Smooth muscle cell (in vitro differentiated cells): ENCODE measurements around the gene LIPC. TPM values are rescaled to one million over a fixed set of nuclear protein-coding genes. Genes with fewer than 3 reads are reported as not detected.

Source experiments
- DNase-seq: peaks from one replicate; lab custom pipeline; 2025; ENCODE audit not compliant: unreplicated experiment; lab: John Stamatoyannopoulos, UW
- H2AFZ ChIP-seq: fragments of 200-600 bp; sonication (generic); 2 replicates; pipeline ENCODE4 v1.6.0; 2016; ENCODE audit warnings: antibody characterized with exemption, low read depth, mild to moderate bottlenecking
- H3F3A ChIP-seq: fragments of 200-600 bp; sonication (generic); 2 replicates; pipeline ENCODE4 v1.6.0; 2017; ENCODE audit warnings: antibody characterized with exemption, low read depth
- H3K27ac ChIP-seq: fragments of 200-600 bp; sonication (generic); 2 replicates; pipeline ENCODE4 v1.5.1; 2016; ENCODE audit warnings: low read depth, mild to moderate bottlenecking
- H3K27me3 ChIP-seq: fragments of 200-600 bp; sonication (generic); 2 replicates; pipeline ENCODE4 v1.6.1; 2016; ENCODE audit warnings: low read depth, mild to moderate bottlenecking
- H3K36me3 ChIP-seq: fragments of 200-600 bp; sonication (generic); 2 replicates; pipeline ENCODE4 v1.5.1; 2016; ENCODE audit warnings: low read depth
- H3K4me1 ChIP-seq: fragments of 200-600 bp; sonication (generic); 2 replicates; pipeline ENCODE4 v1.5.1; 2016; ENCODE audit warnings: low read depth
- H3K4me2 ChIP-seq: fragments of 200-600 bp; sonication (generic); 2 replicates; pipeline ENCODE4 v1.6.0; 2016; ENCODE audit warnings: mild to moderate bottlenecking
- H3K4me3 ChIP-seq: fragments of 200-600 bp; sonication (generic); 2 replicates; pipeline ENCODE4 v1.5.1; 2016; ENCODE audit warnings: mild to moderate bottlenecking
- H3K79me2 ChIP-seq: fragments of 200-600 bp; sonication (generic); 2 replicates; pipeline ENCODE4 v1.6.0; 2016; ENCODE audit warnings: low read depth, mild to moderate bottlenecking
- H3K9ac ChIP-seq: fragments of 200-600 bp; sonication (generic); 2 replicates; pipeline ENCODE4 v1.6.0; 2016; ENCODE audit warnings: low read depth
- H3K9me3 ChIP-seq: fragments of 200-600 bp; sonication (generic); replicated peaks from 2 replicates; pipeline ENCODE4 v1.5.1; 2016; ENCODE audit warnings: low read depth
- H4K20me1 ChIP-seq: fragments of 200-600 bp; sonication (generic); 2 replicates; pipeline ENCODE4 v1.6.0; 2016; ENCODE audit warnings: low read depth
- WGBS: methylation state at CpG from one replicate; pipeline ENCODE4 v1.1.7; 2016; ENCODE audit warnings: low lambda C conversion rate; 5-methylcytosine and 5-hydroxymethylcytosine counted together
- polyA plus RNA-seq: library from polyadenylated mRNA; unstranded; fragments of >200 nt; fragmentation: Nextera tagmentation; extraction: Ambion mirVana; gene quantifications from 2 replicates; pipeline ENCODE4 v1.2.1, GENCODE V29; 2016
- total RNA-seq: library from RNA; depleted of rRNA; stranded (reverse); fragments of >200 nt; gene quantifications from 2 replicates; pipeline ENCODE4 v1.2.3, GENCODE V29; 2014
- TF ChIP-seq, protein P1 (sequence below): fragments of 200-600 bp; sonication (generic); IDR thresholded peaks from 2 replicates; pipeline ENCODE4 v1.5.1; 2017; ENCODE audit warnings: borderline replicate concordance, mild to moderate bottlenecking, antibody characterized with exemption; ENCODE audit not compliant: insufficient read depth, poor library complexity, severe bottlenecking

The LIPC gene
- total and polyA plus RNA-seq, 2 experiments from 2014 or later, result not detected

- Histone ChIP-seq H3K4me3 (no peak overlapping the region), H3K9me3 (no peaks in the 10 kb centered on the region), H3K79me2 (no peaks in the 10 kb centered on the region), H3K4me2 (no peak overlapping the region), H3K4me1 (no peaks in the 10 kb centered on the region), H3K27ac (no peak overlapping the region), H3F3A (no peaks in the 10 kb centered on the region), H4K20me1 (no peaks in the 10 kb centered on the region), H3K9ac (no peak overlapping the region), H3K36me3 (no peaks in the 10 kb centered on the region), H3K27me3 (no peaks in the 10 kb centered on the region), H2AFZ (no peak overlapping the region)
- WGBS, result 78% methylated on average over 10 of the region's 10 CpGs
- no peak for DNase-seq
- TF ChIP-seq, protein P1, sequence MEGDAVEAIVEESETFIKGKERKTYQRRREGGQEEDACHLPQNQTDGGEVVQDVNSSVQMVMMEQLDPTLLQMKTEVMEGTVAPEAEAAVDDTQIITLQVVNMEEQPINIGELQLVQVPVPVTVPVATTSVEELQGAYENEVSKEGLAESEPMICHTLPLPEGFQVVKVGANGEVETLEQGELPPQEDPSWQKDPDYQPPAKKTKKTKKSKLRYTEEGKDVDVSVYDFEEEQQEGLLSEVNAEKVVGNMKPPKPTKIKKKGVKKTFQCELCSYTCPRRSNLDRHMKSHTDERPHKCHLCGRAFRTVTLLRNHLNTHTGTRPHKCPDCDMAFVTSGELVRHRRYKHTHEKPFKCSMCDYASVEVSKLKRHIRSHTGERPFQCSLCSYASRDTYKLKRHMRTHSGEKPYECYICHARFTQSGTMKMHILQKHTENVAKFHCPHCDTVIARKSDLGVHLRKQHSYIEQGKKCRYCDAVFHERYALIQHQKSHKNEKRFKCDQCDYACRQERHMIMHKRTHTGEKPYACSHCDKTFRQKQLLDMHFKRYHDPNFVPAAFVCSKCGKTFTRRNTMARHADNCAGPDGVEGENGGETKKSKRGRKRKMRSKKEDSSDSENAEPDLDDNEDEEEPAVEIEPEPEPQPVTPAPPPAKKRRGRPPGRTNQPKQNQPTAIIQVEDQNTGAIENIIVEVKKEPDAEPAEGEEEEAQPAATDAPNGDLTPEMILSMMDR, result no peak
Measured at GRCh38 chr15:58448906-58449305, 17.1 kb downstream of the LIPC start.

- Histone ChIP-seq H3K36me3 (no peaks in the 10 kb centered on the region), H3K4me2 (no peak overlapping the region), H3K27me3 (no peaks in the 10 kb centered on the region), H3F3A (no peaks in the 10 kb centered on the region), H3K9ac (no peak overlapping the region), H3K4me3 (no peak overlapping the region), H3K4me1 (no peaks in the 10 kb centered on the region), H3K9me3 (no peaks in the 10 kb centered on the region), H4K20me1 (no peaks in the 10 kb centered on the region), H3K79me2 (no peaks in the 10 kb centered on the region), H3K27ac (no peak overlapping the region), H2AFZ (no peak overlapping the region)
- 91% methylated on average over 6 of the region's 6 CpGs for WGBS
- TF ChIP-seq, protein P1, result no peak
- no peak for DNase-seq
Measured at GRCh38 chr15:58451826-58452225, 20.0 kb downstream of the LIPC start.

- Histone ChIP-seq H3K4me1 (no peaks in the 10 kb centered on the region), H3K36me3 (no peaks in the 10 kb centered on the region), H3F3A (no peaks in the 10 kb centered on the region)
Measured at GRCh38 chr15:58452775-58453174, 21.0 kb downstream of the LIPC start.

More at GRCh38 chr15:58452775-58453174, 21.0 kb downstream of the LIPC start:
- TF ChIP-seq, protein P1, result no peak
- Histone ChIP-seq H3K27me3 (no peaks in the 10 kb centered on the region), H3K79me2 (no peaks in the 10 kb centered on the region), H4K20me1 (no peaks in the 10 kb centered on the region), H3K4me3 (no peak overlapping the region), H3K4me2 (no peak overlapping the region), H2AFZ (no peak overlapping the region), H3K9ac (no peak overlapping the region), H3K27ac (no peak overlapping the region), H3K9me3 (no peaks in the 10 kb centered on the region)
- 91% methylated on average over 4 of the region's 4 CpGs for WGBS
- no peak for DNase-seq
